Measurements from ENCODE around the gene DCUN1D3. TPM values are rescaled to one million over a fixed set of nuclear protein-coding genes. Genes with fewer than 3 reads are reported as not detected.
"Not testable (repeated sequence)": the region's sequence is repeated elsewhere in the genome, so short reads cannot be mapped to it uniquely, and the experiment has no call there.

Gene DCUN1D3, protein sequence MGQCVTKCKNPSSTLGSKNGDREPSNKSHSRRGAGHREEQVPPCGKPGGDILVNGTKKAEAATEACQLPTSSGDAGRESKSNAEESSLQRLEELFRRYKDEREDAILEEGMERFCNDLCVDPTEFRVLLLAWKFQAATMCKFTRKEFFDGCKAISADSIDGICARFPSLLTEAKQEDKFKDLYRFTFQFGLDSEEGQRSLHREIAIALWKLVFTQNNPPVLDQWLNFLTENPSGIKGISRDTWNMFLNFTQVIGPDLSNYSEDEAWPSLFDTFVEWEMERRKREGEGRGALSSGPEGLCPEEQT
- 10.8 TPM for polyA plus RNA-seq (2013, experiment 1 of 4)
- 16.1 TPM for polyA plus RNA-seq (2013, experiment 2 of 4)
- polyA plus RNA-seq (2013, experiment 3 of 4) = 5.9 TPM
- polyA plus RNA-seq (2013, experiment 4 of 4) = 6.6 TPM

GRCh38 chr16:20900299-20901067 lies at the start of gene DCUN1D3, which contains the start of gene LYRM1:
DCUN1D3 (minus strand) TSS chr16:20900358; CDS start chr16:20862538, 37,820 bp downstream.
LYRM1 (plus strand) TSS chr16:20900771; CDS start chr16:20915556, 14,785 bp downstream.
- Histone ChIP-seq H3K36me3 (ENCODE audit: control insufficient read depth, insufficient read depth, low read length) (peaks cover 4% of the 10 kb centered on the region), H3K27me3 (ENCODE audit: control insufficient read depth, insufficient read depth, low read length, poor library complexity, severe bottlenecking) (no peaks in the 10 kb centered on the region), H3K4me1 (ENCODE audit: control insufficient read depth, insufficient read depth, low read length) (no peaks in the 10 kb centered on the region), H3K9me3 (ENCODE audit: control insufficient read depth, low read length) (no peaks in the 10 kb centered on the region), H3K27ac (ENCODE audit: insufficient read depth, low read depth, low read length, poor library complexity, severe bottlenecking) (peak within 1 kb of the TSS; percentile 98), H3K4me3 (ENCODE audit: insufficient read depth, low read depth, low read length) (peak within 1 kb of the TSS; percentile 93)
- 0 to 1% methylated on average over 62 of the region's 62 CpGs for WGBS, 2 experiments

DNA sequence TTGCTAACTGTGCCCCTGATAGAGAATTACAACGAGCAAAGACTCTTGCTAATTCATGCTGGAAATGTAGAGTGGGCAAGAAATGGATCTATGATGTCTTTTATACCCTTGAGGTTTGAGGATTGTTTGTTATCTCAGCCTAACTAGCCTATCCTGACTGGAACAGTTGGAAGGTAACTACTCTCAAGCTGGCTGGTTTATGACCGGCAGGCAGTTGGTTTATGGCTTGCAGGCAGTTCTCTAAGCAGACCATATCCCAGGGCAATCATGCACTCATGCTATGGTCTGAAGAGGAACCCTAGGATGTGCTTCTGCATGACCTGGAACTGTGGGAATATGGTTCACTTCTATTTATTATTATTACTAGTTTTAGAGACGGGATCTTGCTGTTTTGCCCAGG lies 49.5 kb upstream of the DCUN1D3 start:
- Histone ChIP-seq H3K4me3 (ENCODE audit: insufficient read depth, low read depth, low read length) (no peak overlapping the region), H3K4me1 (ENCODE audit: control insufficient read depth, insufficient read depth, low read length) (no peaks in the 10 kb centered on the region), H3K9me3 (ENCODE audit: control insufficient read depth, low read length) (no peaks in the 10 kb centered on the region), H3K27ac (ENCODE audit: insufficient read depth, low read depth, low read length, poor library complexity, severe bottlenecking) (no peak overlapping the region), H3K27me3 (ENCODE audit: control insufficient read depth, insufficient read depth, low read length, poor library complexity, severe bottlenecking) (no peaks in the 10 kb centered on the region), H3K36me3 (ENCODE audit: control insufficient read depth, insufficient read depth, low read length) (no peaks in the 10 kb centered on the region)
- WGBS, 2 experiments = 92 to 97% methylated on average over 3 of the region's 3 CpGs

- Histone ChIP-seq H3K4me3 (ENCODE audit: insufficient read depth, low read depth, low read length) (no peak overlapping the region), H3K36me3 (ENCODE audit: control insufficient read depth, insufficient read depth, low read length) (no peaks in the 10 kb centered on the region), H3K27me3 (ENCODE audit: control insufficient read depth, insufficient read depth, low read length, poor library complexity, severe bottlenecking) (no peaks in the 10 kb centered on the region), H3K27ac (ENCODE audit: insufficient read depth, low read depth, low read length, poor library complexity, severe bottlenecking) (no peak overlapping the region), H3K4me1 (ENCODE audit: control insufficient read depth, insufficient read depth, low read length) (no peaks in the 10 kb centered on the region), H3K9me3 (ENCODE audit: control insufficient read depth, low read length) (no peaks in the 10 kb centered on the region)
- 91 to 92% methylated on average over 9 of the region's 9 CpGs for WGBS, 2 experiments
Measured at GRCh38 chr16:20948444-20948843, 48.3 kb upstream of the DCUN1D3 start.

- no peak overlapping the region for H3K27ac ChIP-seq (ENCODE audit: insufficient read depth, low read depth, low read length, poor library complexity, severe bottlenecking)
- WGBS, 2 experiments = 86 to 89% methylated on average over 8 of the region's 8 CpGs
- H3K27me3 ChIP-seq (ENCODE audit: control insufficient read depth, insufficient read depth, low read length, poor library complexity, severe bottlenecking) = no peaks in the 10 kb centered on the region
Measured at GRCh38 chr16:20946015-20946629, 46.0 kb upstream of the DCUN1D3 start.

DNA sequence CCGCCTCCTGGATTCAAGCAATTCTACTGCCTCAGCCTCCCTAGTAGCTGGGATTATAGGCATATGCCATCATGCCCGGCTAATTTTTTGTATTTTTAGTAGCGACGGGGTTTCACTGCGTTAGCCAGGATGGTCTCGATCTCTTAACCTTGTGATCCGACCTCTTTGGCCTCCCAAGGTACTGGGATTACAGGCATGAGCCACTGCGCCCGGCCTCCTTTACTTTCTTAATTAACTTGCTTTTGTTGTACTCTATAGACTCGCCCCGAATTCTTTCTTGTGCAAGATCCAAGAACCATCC lies 45.4 kb upstream of the DCUN1D3 start:
- H3K4me1 ChIP-seq (ENCODE audit: control insufficient read depth, insufficient read depth, low read length); H3K27ac ChIP-seq (ENCODE audit: insufficient read depth, low read depth, low read length, poor library complexity, severe bottlenecking); H3K4me3 ChIP-seq (ENCODE audit: insufficient read depth, low read depth, low read length); H3K27me3 ChIP-seq (ENCODE audit: control insufficient read depth, insufficient read depth, low read length, poor library complexity, severe bottlenecking); H3K9me3 ChIP-seq (ENCODE audit: control insufficient read depth, low read length); H3K36me3 ChIP-seq (ENCODE audit: control insufficient read depth, insufficient read depth, low read length): not testable (repeated sequence)
- WGBS, 2 experiments = 92% methylated on average over 11 of the region's 11 CpGs

More at GRCh38 chr16:20946015-20946629, 46.0 kb upstream of the DCUN1D3 start:
- no peak overlapping the region for H3K4me3 ChIP-seq (ENCODE audit: insufficient read depth, low read depth, low read length)
- H3K4me1 ChIP-seq (ENCODE audit: control insufficient read depth, insufficient read depth, low read length) = no peaks in the 10 kb centered on the region
- no peaks in the 10 kb centered on the region for H3K9me3 ChIP-seq (ENCODE audit: control insufficient read depth, low read length)
- H3K36me3 ChIP-seq (ENCODE audit: control insufficient read depth, insufficient read depth, low read length) = no peaks in the 10 kb centered on the region

GRCh38 chr16:20944861-20945574 lies 44.9 kb upstream of the DCUN1D3 start:
- Histone ChIP-seq H3K36me3 (ENCODE audit: control insufficient read depth, insufficient read depth, low read length) (no peaks in the 10 kb centered on the region), H3K4me3 (ENCODE audit: insufficient read depth, low read depth, low read length) (no peak overlapping the region), H3K27ac (ENCODE audit: insufficient read depth, low read depth, low read length, poor library complexity, severe bottlenecking) (no peak overlapping the region), H3K27me3 (ENCODE audit: control insufficient read depth, insufficient read depth, low read length, poor library complexity, severe bottlenecking) (no peaks in the 10 kb centered on the region), H3K4me1 (ENCODE audit: control insufficient read depth, insufficient read depth, low read length) (no peaks in the 10 kb centered on the region), H3K9me3 (ENCODE audit: control insufficient read depth, low read length) (no peaks in the 10 kb centered on the region)
- 91% methylated on average over 5 of the region's 5 CpGs for WGBS, 2 experiments

- no peaks in the 10 kb centered on the region for H3K9me3 ChIP-seq (ENCODE audit: control insufficient read depth, low read length)
- no peaks in the 10 kb centered on the region for H3K4me1 ChIP-seq (ENCODE audit: control insufficient read depth, insufficient read depth, low read length)
- WGBS, 2 experiments = 90 to 91% methylated on average over 3 to 4 of the region's 4 CpGs
- H3K36me3 ChIP-seq (ENCODE audit: control insufficient read depth, insufficient read depth, low read length) = no peaks in the 10 kb centered on the region
- H3K27me3 ChIP-seq (ENCODE audit: control insufficient read depth, insufficient read depth, low read length, poor library complexity, severe bottlenecking) = no peaks in the 10 kb centered on the region
- no peak overlapping the region for H3K4me3 ChIP-seq (ENCODE audit: insufficient read depth, low read depth, low read length)
- H3K27ac ChIP-seq (ENCODE audit: insufficient read depth, low read depth, low read length, poor library complexity, severe bottlenecking) = no peak overlapping the region
Measured at GRCh38 chr16:20942256-20942655, 42.1 kb upstream of the DCUN1D3 start.

DNA sequence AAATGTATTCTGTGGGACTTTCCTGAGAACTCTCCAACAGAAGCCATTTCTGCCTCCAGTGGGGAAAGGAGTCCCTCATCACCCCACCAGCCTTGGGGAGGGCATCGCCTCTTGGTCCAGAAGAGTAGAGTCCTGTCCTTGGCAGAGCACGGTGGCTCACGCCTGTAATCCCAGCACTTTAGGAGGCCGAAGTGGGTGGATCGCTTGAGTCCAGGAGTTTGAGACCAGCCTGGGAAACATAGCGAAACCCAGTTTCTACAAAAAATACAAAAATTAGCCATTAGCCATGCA lies 41.4 kb upstream of the DCUN1D3 start:
- H3K4me1 ChIP-seq (ENCODE audit: control insufficient read depth, insufficient read depth, low read length) = no peaks in the 10 kb centered on the region
- no peaks in the 10 kb centered on the region for H3K27me3 ChIP-seq (ENCODE audit: control insufficient read depth, insufficient read depth, low read length, poor library complexity, severe bottlenecking)
- H3K36me3 ChIP-seq (ENCODE audit: control insufficient read depth, insufficient read depth, low read length) = no peaks in the 10 kb centered on the region
- H3K9me3 ChIP-seq (ENCODE audit: control insufficient read depth, low read length) = no peaks in the 10 kb centered on the region
- H3K27ac ChIP-seq (ENCODE audit: insufficient read depth, low read depth, low read length, poor library complexity, severe bottlenecking) = no peak overlapping the region
- WGBS, 2 experiments = 90 to 97% methylated on average over 6 of the region's 6 CpGs
- H3K4me3 ChIP-seq (ENCODE audit: insufficient read depth, low read depth, low read length) = no peak overlapping the region

DNA sequence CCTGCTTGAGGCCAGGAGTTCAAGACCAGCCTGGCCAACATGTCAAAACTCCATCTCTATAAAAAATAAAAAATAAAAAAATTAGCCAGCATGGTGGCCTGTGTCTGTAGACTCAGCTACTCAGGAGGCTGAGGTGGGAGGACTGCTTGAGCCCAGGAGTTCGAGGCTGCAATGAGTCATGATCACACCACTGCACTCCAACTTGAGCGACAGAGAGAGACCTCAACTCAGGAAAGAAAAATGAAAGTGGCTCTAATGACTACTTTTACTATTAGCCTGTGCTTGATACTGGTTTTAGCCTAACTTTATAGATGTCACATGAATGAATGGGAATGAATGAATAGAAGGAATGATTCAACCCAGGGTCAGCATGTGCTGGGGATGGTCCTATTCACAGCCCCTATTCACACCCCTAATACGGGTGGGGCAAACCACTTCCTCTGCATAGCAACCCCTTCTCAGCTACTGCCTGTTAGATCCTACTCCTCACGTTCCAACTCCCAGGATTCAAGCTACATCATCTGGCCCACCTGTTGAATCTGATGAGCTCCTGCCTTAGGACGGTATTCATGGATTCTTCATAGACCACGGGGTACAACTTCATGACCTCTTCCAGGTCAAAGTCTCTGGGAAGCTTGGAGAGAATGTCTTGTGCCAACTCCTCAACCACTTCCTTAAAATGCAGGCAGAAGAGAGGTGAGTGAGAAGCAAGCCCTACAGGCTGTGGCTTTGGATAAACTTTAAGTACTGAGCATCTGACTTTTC lies 40.9 kb upstream of the DCUN1D3 start:
- H3K36me3 ChIP-seq (ENCODE audit: control insufficient read depth, insufficient read depth, low read length) = no peaks in the 10 kb centered on the region
- H3K27ac ChIP-seq (ENCODE audit: insufficient read depth, low read depth, low read length, poor library complexity, severe bottlenecking) = no peak overlapping the region
- H3K9me3 ChIP-seq (ENCODE audit: control insufficient read depth, low read length) = no peaks in the 10 kb centered on the region
- no peak overlapping the region for H3K4me3 ChIP-seq (ENCODE audit: insufficient read depth, low read depth, low read length)
- H3K4me1 ChIP-seq (ENCODE audit: control insufficient read depth, insufficient read depth, low read length) = no peaks in the 10 kb centered on the region
- 91 to 92% methylated on average over 6 of the region's 6 CpGs for WGBS, 2 experiments
- H3K27me3 ChIP-seq (ENCODE audit: control insufficient read depth, insufficient read depth, low read length, poor library complexity, severe bottlenecking) = no peaks in the 10 kb centered on the region
